Calu3 (cell line): Measurements from ENCODE around the gene MGAM2. TPM values are rescaled to one million over a fixed set of nuclear protein-coding genes. Genes with fewer than 3 reads are reported as not detected.

Experiments
- BruUV-seq: library from RNA; stranded (reverse); fragments of 400-500 nt; replicated peaks from 2 replicates; lab custom pipeline; 2021; lab: Mats Ljungman, UMichigan
- CTCF ChIA-PET: fragments of 300-600 bp; sonication (Branson Sonifier 250); formaldehyde crosslinking; loops from one replicate; lab custom pipeline; 2022; ENCODE audit warnings: antibody characterized with exemption; lab: Charles Lee
- DNase-seq: peaks from one replicate; pipeline ENCODE4 v3.0.0; 2022
- H3K27ac Mint-ChIP-seq: one replicate; pipeline ENCODE4 v1.8.0; 2022; ENCODE audit warnings: mixed read lengths; ENCODE audit not compliant: unreplicated experiment
- H3K27me3 Mint-ChIP-seq: one replicate; pipeline ENCODE4 v1.8.0; 2022; ENCODE audit warnings: mixed read lengths; ENCODE audit not compliant: unreplicated experiment
- H3K36me3 Mint-ChIP-seq: one replicate; pipeline ENCODE4 v1.8.0; 2022; ENCODE audit warnings: mild to moderate bottlenecking, moderate library complexity, mixed read lengths; ENCODE audit not compliant: insufficient read depth, unreplicated experiment
- H3K4me1 Mint-ChIP-seq: one replicate; pipeline ENCODE4 v1.8.0; 2022; ENCODE audit warnings: mild to moderate bottlenecking, low read depth, mixed read lengths; ENCODE audit not compliant: unreplicated experiment
- H3K4me3 Mint-ChIP-seq: one replicate; pipeline ENCODE4 v1.8.0; 2022; ENCODE audit warnings: mild to moderate bottlenecking, low read depth, moderate library complexity, mixed read lengths; ENCODE audit not compliant: unreplicated experiment
- H3K9me3 Mint-ChIP-seq: one replicate; pipeline ENCODE4 v1.8.0; 2022; ENCODE audit warnings: low read depth, mixed read lengths; ENCODE audit not compliant: unreplicated experiment
- intact Hi-C: fragments of 100-400 bp; cut with micrococcal nuclease; formaldehyde crosslinking; loops from one replicate; pipeline ENCODE4 v1.10.0; 2022; ENCODE audit not compliant: unreplicated experiment
- total RNA-seq: library from RNA; stranded (reverse); gene quantifications from 2 replicates; pipeline ENCODE4 v1.2.3, GENCODE V29; 2022
- TF ChIP-seq, protein P1 (sequence below): fragments of 200-600 bp; IDR thresholded peaks from one replicate; pipeline ENCODE4 v1.8.0; 2022; ENCODE audit warnings: antibody characterized with exemption; ENCODE audit not compliant: unreplicated experiment

MGAM2 gene
- total RNA-seq, 1 experiment from 2014 or later: 124 TPM

- no TSS peak for BruUV-seq
- CTCF ChIA-PET: no interaction called here
- DNase-seq: no peak
Measured at GRCh38 chr7:142177869-142178268, 66.4 kb downstream of the MGAM2 start.

GRCh38 chr7:142180426-142180825, 68.9 kb downstream of the MGAM2 start:
- intact Hi-C loops: no loop called here
- H3K36me3 Mint-ChIP-seq: peaks cover 29% of the 10 kb centered on the region
- CTCF ChIA-PET: no interaction called here
- H3K27me3 Mint-ChIP-seq: no peaks in the 10 kb centered on the region
- H3K4me3 Mint-ChIP-seq: no peak overlapping the region
- H3K9me3 Mint-ChIP-seq: no peaks in the 10 kb centered on the region
- TF ChIP-seq, protein P1, sequence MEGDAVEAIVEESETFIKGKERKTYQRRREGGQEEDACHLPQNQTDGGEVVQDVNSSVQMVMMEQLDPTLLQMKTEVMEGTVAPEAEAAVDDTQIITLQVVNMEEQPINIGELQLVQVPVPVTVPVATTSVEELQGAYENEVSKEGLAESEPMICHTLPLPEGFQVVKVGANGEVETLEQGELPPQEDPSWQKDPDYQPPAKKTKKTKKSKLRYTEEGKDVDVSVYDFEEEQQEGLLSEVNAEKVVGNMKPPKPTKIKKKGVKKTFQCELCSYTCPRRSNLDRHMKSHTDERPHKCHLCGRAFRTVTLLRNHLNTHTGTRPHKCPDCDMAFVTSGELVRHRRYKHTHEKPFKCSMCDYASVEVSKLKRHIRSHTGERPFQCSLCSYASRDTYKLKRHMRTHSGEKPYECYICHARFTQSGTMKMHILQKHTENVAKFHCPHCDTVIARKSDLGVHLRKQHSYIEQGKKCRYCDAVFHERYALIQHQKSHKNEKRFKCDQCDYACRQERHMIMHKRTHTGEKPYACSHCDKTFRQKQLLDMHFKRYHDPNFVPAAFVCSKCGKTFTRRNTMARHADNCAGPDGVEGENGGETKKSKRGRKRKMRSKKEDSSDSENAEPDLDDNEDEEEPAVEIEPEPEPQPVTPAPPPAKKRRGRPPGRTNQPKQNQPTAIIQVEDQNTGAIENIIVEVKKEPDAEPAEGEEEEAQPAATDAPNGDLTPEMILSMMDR: no peak
- H3K4me1 Mint-ChIP-seq: no peaks in the 10 kb centered on the region
- no peak for DNase-seq
- no TSS peak for BruUV-seq
- no peak overlapping the region for H3K27ac Mint-ChIP-seq

More at GRCh38 chr7:142177869-142178268, 66.4 kb downstream of the MGAM2 start:
- no peaks in the 10 kb centered on the region for H3K27me3 Mint-ChIP-seq
- TF ChIP-seq, protein P1: no peak
- H3K36me3 Mint-ChIP-seq: peaks cover 25% of the 10 kb centered on the region
- no peak overlapping the region for H3K4me3 Mint-ChIP-seq
- H3K27ac Mint-ChIP-seq: no peak overlapping the region
- H3K9me3 Mint-ChIP-seq: no peaks in the 10 kb centered on the region
- intact Hi-C loops: no loop called here
- H3K4me1 Mint-ChIP-seq: no peaks in the 10 kb centered on the region

GRCh38 chr7:142181211-142181610, 69.7 kb downstream of the MGAM2 start:
- no peak overlapping the region for H3K4me3 Mint-ChIP-seq
- no peaks in the 10 kb centered on the region for H3K9me3 Mint-ChIP-seq
- DNase-seq: no peak
- CTCF ChIA-PET: no interaction called here
- BruUV-seq: no TSS peak
- H3K27ac Mint-ChIP-seq: no peak overlapping the region
- intact Hi-C loops: no loop called here
- H3K4me1 Mint-ChIP-seq: no peaks in the 10 kb centered on the region
- H3K27me3 Mint-ChIP-seq: no peaks in the 10 kb centered on the region
- TF ChIP-seq, protein P1: no peak
- peaks cover 26% of the 10 kb centered on the region for H3K36me3 Mint-ChIP-seq

DNA sequence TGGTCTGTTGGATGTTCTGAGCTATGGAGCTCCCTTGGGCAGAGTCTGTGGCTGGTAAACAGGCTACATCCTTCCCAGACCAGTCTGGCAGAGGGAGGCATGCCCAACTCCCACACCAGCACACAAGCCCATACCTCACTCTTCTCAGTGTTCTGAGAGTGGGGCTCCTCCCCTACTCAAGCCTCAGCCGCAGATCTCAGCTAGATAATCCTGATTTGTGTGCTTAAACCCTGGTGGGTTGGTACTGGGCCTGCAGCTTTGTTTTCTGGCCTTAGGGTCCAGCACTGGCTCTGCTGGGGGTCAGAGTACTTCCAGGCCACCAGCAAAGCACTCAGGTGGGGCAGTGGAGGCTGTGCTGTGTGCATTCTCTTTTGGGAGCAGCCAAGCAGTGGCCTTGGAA, 70.4 kb downstream of the MGAM2 start:
- intact Hi-C loops: no loop called here
- TF ChIP-seq, protein P1: no peak
- Mint-ChIP-seq H3K4me3 (no peak overlapping the region), H3K27ac (no peak overlapping the region), H3K4me1 (no peaks in the 10 kb centered on the region), H3K9me3 (no peaks in the 10 kb centered on the region), H3K27me3 (no peaks in the 10 kb centered on the region), H3K36me3 (peaks cover 21% of the 10 kb centered on the region)
- no peak for DNase-seq
- no TSS peak for BruUV-seq
- CTCF ChIA-PET: no interaction called here
